Ramos (cell line): ENCODE measurements around the gene MYO9B.
"Not testable (repeated sequence)": the region's sequence is repeated elsewhere in the genome, so short reads cannot be mapped to it uniquely, and the experiment has no call there.

Experiments
- in situ Hi-C: fragments of 300-500 bp; cut with MboI; formaldehyde crosslinking; loops from one replicate; pipeline ENCODE4 v1.14.3; 2022; ENCODE audit warnings: low sequenced_read_pairs; ENCODE audit not compliant: unreplicated experiment

The MYO9B gene

DNA sequence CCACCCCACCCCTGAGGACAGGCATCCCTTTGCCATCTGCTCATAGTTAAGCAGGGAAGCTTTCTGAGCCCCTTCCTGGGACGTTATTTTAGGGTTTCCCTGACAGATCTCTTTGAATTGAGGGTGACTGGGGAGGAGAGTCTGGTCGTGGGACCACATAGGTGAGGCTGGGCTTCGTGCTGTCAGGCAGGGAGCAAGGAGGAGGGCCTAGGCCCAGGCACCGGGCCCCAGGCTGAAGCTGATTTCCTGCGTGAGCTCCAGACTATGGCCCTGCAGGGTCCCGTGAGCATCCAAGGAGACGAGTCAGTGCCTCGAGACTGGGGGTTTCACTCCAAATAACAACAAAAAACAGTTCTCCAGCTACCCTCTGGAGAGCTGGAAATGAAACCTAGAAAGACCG lies 60.4 kb downstream of the MYO9B start:
- in situ Hi-C loops = no loop called here

GRCh38 chr19:17136617-17137016 lies 61.0 kb downstream of the MYO9B start:
- in situ Hi-C loops = no loop called here

DNA sequence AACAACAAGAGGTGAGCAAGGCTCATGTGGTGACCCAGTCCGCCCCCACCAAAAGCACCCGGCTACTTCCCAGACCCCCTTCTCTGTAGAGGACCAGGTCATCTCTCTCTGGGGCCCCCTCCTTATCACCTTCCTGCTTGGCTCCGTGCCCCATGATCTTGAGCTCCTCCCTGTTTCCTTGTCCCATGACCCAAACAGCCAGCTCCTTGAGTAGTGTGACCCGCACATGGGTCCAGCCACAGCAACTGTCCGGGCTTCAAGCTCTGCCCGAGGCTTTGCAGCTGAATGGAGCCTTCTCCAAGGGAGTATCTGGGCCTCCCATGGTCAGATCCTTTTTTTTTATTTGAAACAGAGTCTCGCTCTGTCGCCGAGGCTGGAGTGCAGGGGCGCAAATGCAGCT lies 61.8 kb downstream of the MYO9B start:
- in situ Hi-C loops = no loop called here

DNA sequence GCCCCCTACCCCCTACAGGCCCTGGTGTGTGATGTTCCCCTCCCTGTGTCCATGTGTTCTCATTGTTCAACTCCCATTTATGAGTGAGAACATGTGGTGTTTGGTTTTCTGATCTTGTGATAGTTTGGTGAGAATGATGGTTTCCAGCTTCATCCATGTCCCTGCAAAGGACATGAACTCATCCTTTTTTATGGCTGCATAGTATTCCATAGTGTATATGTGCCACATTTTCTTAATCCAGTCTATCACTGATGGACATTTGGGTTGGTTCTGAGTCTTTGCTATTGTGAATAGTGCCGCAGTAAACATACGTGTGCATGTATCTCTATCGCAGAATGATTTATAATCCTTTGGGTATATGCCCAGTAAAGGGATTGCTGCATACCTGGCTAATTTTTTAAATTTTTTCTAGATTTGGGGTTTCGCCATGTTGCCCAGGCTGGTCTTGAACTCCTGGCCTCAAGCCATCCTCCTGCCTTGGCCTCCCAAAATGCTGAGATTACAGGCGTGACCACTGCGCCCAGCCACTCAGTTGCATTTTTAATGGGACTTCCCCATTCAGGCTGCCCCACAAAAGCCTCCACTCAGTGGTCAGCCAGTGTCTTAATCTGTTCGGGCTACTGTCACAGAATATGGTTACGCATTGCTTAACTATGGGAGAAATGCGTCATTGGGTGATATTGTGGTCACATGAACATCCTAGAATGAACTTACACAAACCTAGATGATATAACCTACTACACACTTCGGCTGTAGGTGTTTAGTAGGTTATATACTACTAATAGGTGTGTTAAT lies 62.7 kb downstream of the MYO9B start:
- in situ Hi-C loops = not testable (repeated sequence)

GRCh38 chr19:17138937-17139598 lies 63.5 kb downstream of the MYO9B start:
- in situ Hi-C loops = no loop called here

DNA sequence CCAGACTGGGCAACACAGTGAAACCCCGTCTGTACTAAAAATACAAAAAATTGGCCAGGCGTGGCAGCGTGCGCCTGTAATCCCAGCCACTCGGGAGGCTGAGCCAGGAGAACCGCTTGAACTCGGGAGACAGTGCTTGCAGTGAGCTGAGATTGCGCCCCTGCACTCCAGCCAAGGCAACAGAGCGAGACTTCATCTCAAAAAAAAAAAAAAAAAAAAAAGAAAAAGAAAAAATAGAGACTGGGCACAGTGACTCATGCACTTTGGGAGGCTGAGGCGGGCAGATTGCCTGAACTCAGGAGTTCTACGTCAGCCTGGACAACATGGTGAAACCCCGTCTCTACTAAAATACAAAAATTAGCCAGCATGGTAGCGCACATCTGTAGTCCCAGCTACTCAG lies 69.2 kb downstream of the MYO9B start:
- in situ Hi-C loops = not testable (repeated sequence)

DNA sequence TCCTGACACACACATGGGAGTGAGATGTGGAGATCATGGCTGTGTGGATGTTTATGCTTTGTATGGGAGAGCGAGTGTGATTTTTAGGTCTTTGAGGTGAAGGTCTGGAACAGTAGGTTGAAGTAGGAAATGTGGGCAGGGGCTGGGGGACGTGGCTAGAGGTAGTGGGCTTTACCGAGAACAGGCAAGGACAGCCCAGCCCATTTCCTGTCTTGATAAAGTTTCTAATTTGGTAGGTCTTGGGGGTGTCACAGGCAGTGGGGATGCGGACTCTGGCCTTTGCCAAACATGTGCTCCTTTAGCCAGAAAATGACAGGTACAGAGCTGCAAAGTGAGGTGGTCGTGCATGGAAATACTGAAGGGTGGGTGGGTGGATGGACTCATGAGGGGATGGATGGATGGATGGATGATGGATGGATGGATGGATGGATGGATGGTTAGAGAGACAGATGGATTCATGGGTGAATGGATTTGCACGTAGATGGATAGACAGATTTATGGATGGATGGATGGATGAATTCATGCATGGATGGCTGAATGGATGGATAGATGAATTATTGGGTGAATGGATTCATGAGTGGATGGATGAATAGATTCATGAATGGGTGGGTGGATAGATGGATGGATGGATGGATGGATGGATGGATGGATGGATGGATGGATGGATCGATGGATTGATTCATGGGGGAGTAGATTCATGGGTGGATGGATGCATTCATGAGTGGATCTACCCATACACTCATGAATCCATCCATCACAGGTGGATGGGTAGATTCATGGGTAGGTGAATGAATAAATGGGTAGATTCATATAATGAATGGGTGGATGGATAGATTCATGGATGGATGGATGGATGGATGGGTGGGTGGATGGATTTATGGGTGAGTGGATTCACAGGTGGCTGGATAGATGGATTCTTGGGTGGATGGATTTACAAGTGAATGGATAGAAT lies 70.2 kb downstream of the MYO9B start:
- in situ Hi-C loops = no loop called here

DNA sequence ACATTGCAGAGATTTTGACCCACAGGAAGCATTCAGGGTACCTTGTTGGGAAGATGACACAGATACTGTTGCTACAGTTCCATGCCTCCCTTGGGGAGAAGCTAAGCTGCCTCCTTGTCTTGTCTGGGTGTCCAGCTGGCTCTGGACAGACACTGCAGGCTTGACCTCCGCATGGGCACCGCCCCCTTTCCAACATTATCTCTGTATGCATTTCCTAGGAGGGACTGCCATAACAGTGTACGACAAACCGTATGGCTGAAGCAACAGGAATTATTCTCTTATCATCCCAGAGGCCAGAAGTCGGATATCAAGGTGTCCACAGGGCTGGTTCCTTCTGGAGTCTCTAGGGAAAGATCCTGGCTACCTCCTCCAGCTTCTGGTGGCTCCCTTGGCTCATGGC lies 72.6 kb downstream of the MYO9B start:
- in situ Hi-C loops = no loop called here

- in situ Hi-C loops = no loop called here
These were observed 74.0 kb downstream of the MYO9B start for GRCh38 chr19:17149393-17150135.

GRCh38 chr19:17153996-17154395 lies 78.4 kb downstream of the MYO9B start:
- in situ Hi-C loops = no loop called here

DNA sequence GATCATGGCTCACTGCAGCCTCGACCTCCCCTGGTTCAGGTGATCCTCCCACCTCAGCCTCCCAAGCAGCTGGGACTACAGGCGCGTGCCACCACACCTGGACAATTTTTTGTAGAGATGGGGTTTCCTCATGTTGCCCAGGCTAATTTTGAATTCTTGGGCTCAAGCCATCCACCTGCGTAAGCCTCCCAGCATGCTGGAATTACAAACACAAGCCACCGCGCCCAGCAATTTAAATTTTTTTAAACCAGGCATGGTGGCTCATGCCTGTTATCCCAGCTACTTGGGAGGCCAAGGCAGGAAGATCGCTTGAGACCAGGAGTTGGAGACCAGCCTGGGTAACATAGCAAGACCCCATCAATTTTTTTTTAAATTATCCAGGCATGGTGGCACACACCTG lies 79.7 kb downstream of the MYO9B start:
- in situ Hi-C loops = no loop called here

DNA sequence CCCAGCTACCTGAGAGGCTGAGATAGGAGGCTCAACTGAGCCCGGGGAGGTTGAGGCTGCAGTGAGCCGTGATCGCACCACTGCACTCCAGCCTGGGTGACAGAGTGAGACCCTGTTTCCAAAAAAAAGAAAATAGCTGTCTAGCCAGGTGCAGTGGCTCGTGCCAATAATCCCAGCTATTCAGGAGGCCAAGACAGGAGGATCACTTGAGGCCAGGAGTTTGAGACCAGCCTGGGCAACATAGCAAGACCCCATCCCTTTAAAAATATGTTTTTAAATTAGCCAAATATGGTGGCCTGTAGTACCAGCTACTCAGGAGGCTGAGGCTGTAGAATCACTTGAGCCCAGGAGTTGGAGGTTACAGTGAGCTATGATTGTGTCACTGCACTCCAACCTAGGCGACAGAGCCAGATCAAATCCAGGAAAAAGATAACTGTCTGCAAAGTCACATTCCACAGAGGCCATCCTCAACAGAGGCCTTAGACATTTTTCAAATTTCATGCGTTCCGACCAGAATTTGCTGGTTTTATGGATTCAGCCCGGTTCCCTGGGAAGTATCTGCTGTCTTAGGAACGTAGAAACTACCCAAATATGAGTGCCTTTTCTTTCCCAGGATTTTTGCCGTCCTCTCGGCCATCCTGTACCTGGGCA lies 80.8 kb downstream of the MYO9B start:
- in situ Hi-C loops = no loop called here

GRCh38 chr19:17156947-17157302 lies 81.3 kb downstream of the MYO9B start:
- in situ Hi-C loops = no loop called here

DNA sequence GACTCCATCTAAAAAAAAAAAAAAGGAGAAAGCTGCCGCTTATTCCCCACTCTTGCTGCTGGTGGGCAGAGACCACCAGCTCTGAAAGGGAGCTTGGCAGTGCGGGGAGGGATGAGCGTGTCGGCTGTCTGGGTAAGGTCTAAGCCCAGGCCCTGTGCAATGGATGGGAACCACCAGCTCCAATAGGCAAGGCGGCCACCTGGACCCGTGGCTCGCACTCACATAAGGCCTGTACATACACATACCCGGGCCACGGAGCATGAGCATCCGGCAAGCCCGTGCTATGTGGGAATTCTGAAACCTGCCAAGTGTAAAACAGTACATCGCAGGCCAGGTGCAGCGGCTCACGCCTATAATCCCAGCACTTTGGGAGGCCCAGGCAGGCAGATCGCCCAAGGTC lies 83.0 kb downstream of the MYO9B start:
- in situ Hi-C loops = no loop called here

GRCh38 chr19:17159466-17160393 lies 84.2 kb downstream of the MYO9B start:
- in situ Hi-C loops = no loop called here

DNA sequence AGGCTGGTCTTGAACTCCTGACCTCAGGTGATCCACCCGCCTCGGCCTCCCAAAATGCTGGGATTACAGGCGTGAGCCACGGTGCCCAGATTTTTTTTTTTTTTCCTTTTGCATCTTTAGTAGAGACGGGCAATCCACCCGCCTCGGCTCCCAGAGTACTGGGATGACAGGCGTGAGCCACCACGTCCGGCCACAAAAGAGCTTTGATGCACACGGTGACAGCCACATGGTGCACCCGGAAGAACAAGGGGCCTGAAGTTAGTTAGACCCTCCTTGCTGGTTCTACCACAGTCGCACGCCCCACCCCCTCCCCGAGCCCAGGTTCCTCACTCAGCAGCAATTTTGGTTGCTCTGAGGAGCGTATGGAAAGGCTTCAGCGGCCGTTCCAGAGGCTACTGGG lies 85.3 kb downstream of the MYO9B start:
- in situ Hi-C loops = no loop called here

- in situ Hi-C loops = not testable (repeated sequence)
These were observed 86.6 kb downstream of the MYO9B start for GRCh38 chr19:17162131-17162530.

DNA sequence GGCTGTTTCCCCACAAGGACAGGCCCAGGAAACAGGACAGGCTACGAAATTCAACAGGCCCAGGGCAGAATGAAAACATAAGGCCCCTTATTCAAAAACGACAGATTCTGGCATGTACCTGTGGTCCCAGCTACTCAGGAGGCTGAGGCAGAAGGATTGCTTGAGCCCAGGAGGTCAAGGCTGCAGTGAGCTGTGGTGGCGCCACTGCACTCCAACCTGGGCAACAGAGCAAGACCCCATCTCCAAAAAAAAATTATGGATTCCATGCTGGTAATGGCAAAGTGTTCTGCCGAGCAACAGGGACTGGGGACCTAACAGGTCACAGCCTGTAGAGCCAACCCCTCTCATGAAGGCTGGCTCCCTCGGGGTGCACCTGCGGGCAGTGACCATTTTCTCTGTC lies 87.0 kb downstream of the MYO9B start:
- in situ Hi-C loops = no loop called here

DNA sequence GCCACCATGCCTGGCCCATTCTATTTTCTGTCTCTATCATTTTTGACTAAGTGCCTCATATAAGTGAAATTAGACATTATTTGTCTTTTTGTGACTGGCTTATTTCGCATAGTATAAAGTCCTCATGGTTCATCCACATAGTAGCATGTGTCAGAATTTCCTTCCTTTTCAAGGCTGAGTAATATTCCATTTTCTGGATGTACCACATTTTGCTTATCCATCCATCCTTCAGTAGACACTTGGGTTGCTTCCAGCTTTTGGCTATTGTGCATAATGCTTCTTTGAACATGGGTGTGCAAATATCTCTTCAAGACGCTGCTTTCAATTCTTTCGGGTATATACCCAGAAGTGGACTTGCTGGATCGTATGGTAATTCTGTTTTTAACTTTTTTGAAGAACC lies 88.1 kb downstream of the MYO9B start:
- in situ Hi-C loops = no loop called here
